A673 (cell line): Measurements from ENCODE around the gene DLGAP1. TPM values are rescaled to one million over a fixed set of nuclear protein-coding genes. Genes with fewer than 3 reads are reported as not detected.
A peak's percentile ranks its signal among the peaks of the same experiment; 100 is the strongest.
"Not testable (repeated sequence)": the region's sequence is repeated elsewhere in the genome, so short reads cannot be mapped to it uniquely, and the experiment has no call there.

ENCODE experiments used
- BruUV-seq: library from RNA; stranded (reverse); fragments of 400-500 nt; replicated peaks from 2 replicates; lab custom pipeline; 2021; lab: Mats Ljungman, UMichigan
- CTCF ChIA-PET: fragments of 300-600 bp; sonication (Branson Sonifier 250); formaldehyde crosslinking; loops from one replicate; lab custom pipeline; 2022; ENCODE audit warnings: antibody characterized with exemption; lab: Charles Lee
- POLR2A ChIA-PET: fragments of 300-600 bp; sonication (Branson Sonifier 250); formaldehyde crosslinking; loops from one replicate; lab custom pipeline; 2022; ENCODE audit warnings: antibody characterized with exemption; ENCODE audit not compliant: low non-redundant PET; lab: Charles Lee
- DNase-seq: peaks from one replicate; pipeline ENCODE4 v3.0.0-alpha.2; 2015; ENCODE audit warnings: low spot score
- H3K27ac ChIP-seq: fragments of 200-600 bp; sonication (generic); 2 replicates; pipeline ENCODE4 v1.5.1; 2016; ENCODE audit warnings: mixed run types, low read depth, mild to moderate bottlenecking, mixed read lengths, antibody characterized with exemption, low read length; ENCODE audit not compliant: poor library complexity, severe bottlenecking
- H3K27me3 ChIP-seq: fragments of 200-600 bp; sonication (generic); replicated peaks from 2 replicates; pipeline ENCODE4 v1.6.1; 2017; ENCODE audit warnings: mixed run types, low read depth, mild to moderate bottlenecking, mixed read lengths, antibody characterized with exemption, low read length; ENCODE audit not compliant: insufficient read depth, poor library complexity
- H3K36me3 ChIP-seq: fragments of 200-600 bp; sonication (generic); 2 replicates; pipeline ENCODE4 v1.6.1; 2016; ENCODE audit warnings: mixed run types, mild to moderate bottlenecking, mixed read lengths, antibody characterized with exemption, low read length; ENCODE audit not compliant: insufficient read depth, poor library complexity, severe bottlenecking
- H3K4me1 ChIP-seq: fragments of 200-600 bp; sonication (generic); 2 replicates; pipeline ENCODE4 v1.6.1; 2017; ENCODE audit warnings: mixed run types, mild to moderate bottlenecking, mixed read lengths, antibody characterized with exemption, low read length; ENCODE audit not compliant: insufficient read depth, poor library complexity, severe bottlenecking
- H3K4me3 ChIP-seq: fragments of 200-600 bp; sonication (generic); 2 replicates; pipeline ENCODE4 v1.5.1; 2016; ENCODE audit warnings: low read depth, mixed run types, mild to moderate bottlenecking, mixed read lengths, low read length; ENCODE audit not compliant: poor library complexity, severe bottlenecking
- H3K9me3 ChIP-seq: fragments of 200-600 bp; sonication (generic); 2 replicates; pipeline ENCODE4 v1.6.1; 2016; ENCODE audit warnings: mixed run types, low read depth, mild to moderate bottlenecking, mixed read lengths, antibody characterized with exemption, low read length; ENCODE audit not compliant: poor library complexity, severe bottlenecking
- CTCF ChIP-seq: fragments of 300-800, 200-600 bp; sonication (generic); conservative IDR thresholded peaks from 2 replicates; pipeline ENCODE4 v1.5.1; 2017; ENCODE audit warnings: low read depth, mild to moderate bottlenecking, antibody characterized with exemption, low read length, moderate library complexity, mixed read lengths
- EZH2 ChIP-seq: fragments of 200-600 bp; sonication (generic); IDR thresholded peaks from 2 replicates; pipeline ENCODE4 v1.6.1; 2017; ENCODE audit warnings: borderline replicate concordance, low read depth, mild to moderate bottlenecking, mixed read lengths, antibody characterized with exemption, low read length; ENCODE audit not compliant: poor library complexity, severe bottlenecking
- intact Hi-C: fragments of 100-400 bp; cut with micrococcal nuclease; formaldehyde crosslinking; loops from one replicate; pipeline ENCODE4 v1.10.0; 2022; ENCODE audit not compliant: unreplicated experiment
- total RNA-seq: library from RNA; stranded (reverse); gene quantifications from 2 replicates; pipeline ENCODE4 v1.2.3, GENCODE V29; 2021

The DLGAP1 gene
- total RNA-seq, 1 experiment from 2014 or later, result 135 TPM

- peak overlapping the region; percentile 4 for H3K27ac ChIP-seq
- CTCF ChIA-PET, result interaction anchor here (0.6 kb wide), 2 partner anchors 10 to 356 kb away, joined by 3 to 4 read pairs; no protein-coding TSS in a partner anchor
- no TSS peak for BruUV-seq
- DNase-seq, result no peak
- H3K9me3 ChIP-seq, result no peaks in the 10 kb centered on the region
- POLR2A ChIA-PET, result no interaction called here
- peaks cover 33% of the 10 kb centered on the region for H3K4me1 ChIP-seq
- H3K27me3 ChIP-seq, result no peaks in the 10 kb centered on the region
- H3K36me3 ChIP-seq, result peaks cover 22% of the 10 kb centered on the region
- intact Hi-C loops, result no loop called here
- no peak overlapping the region for H3K4me3 ChIP-seq
- TF ChIP-seq EZH2 (no peak), CTCF (no peak)
Measured at GRCh38 chr18:3608488-3608887, 846.6 kb downstream of the DLGAP1 start.

- Histone ChIP-seq H3K27ac (peak overlapping the region; percentile 4), H3K4me1 (peaks cover 34% of the 10 kb centered on the region), H3K36me3 (peaks cover 21% of the 10 kb centered on the region)
- intact Hi-C loops, H3K9me3 ChIP-seq, BruUV-seq, H3K27me3 ChIP-seq, POLR2A ChIA-PET, H3K4me3 ChIP-seq, DNase-seq: not testable (repeated sequence)
- CTCF ChIA-PET, result interaction anchor here (0.6 kb wide), 2 partner anchors 10 to 356 kb away, joined by 3 to 4 read pairs; no protein-coding TSS in a partner anchor
Measured at GRCh38 chr18:3608099-3608453, 847.0 kb downstream of the DLGAP1 start.

- no TSS peak for BruUV-seq
- Histone ChIP-seq H3K9me3 (no peaks in the 10 kb centered on the region), H3K27ac (peak overlapping the region; percentile 49), H3K36me3 (peaks cover 21% of the 10 kb centered on the region), H3K4me1 (peaks cover 40% of the 10 kb centered on the region), H3K27me3 (no peaks in the 10 kb centered on the region), H3K4me3 (no peak overlapping the region)
- CTCF ChIA-PET, result no interaction called here
- intact Hi-C loops, result no loop called here
- TF ChIP-seq CTCF (no peak), EZH2 (no peak)
- POLR2A ChIA-PET, result no interaction called here
- DNase-seq, result no peak
Measured at GRCh38 chr18:3607309-3608098, 847.6 kb downstream of the DLGAP1 start.

- intact Hi-C loops, CTCF ChIA-PET, DNase-seq, BruUV-seq, H3K9me3 ChIP-seq, POLR2A ChIA-PET, H3K27me3 ChIP-seq: not testable (repeated sequence)
- peak overlapping the region; percentile 40 for H3K4me3 ChIP-seq
- peaks cover 44% of the 10 kb centered on the region for H3K4me1 ChIP-seq
- H3K27ac ChIP-seq, result peak overlapping the region; percentile 49
- H3K36me3 ChIP-seq, result peaks cover 21% of the 10 kb centered on the region
Measured at GRCh38 chr18:3606863-3607262, 848.2 kb downstream of the DLGAP1 start.
